GM18870 (cell line): ENCODE data around the gene AKT2.

Experiments used
- ATAC-seq: cut with Tn5 transposase; IDR thresholded peaks from one replicate; pipeline ENCODE4 v1.9.1; 2021; ENCODE audit warnings: moderate library complexity; ENCODE audit not compliant: unreplicated experiment

AKT2 gene

GRCh38 chr19:40193587-40193849 is 91.6 kb downstream of the AKT2 start:
- ATAC-seq = no peak

- no peak for ATAC-seq
Observed at GRCh38 chr19:40192758-40193586, 92.2 kb downstream of the AKT2 start.

- ATAC-seq = no peak
Observed at GRCh38 chr19:40191836-40192646, 93.1 kb downstream of the AKT2 start.

- no peak for ATAC-seq
Observed at GRCh38 chr19:40190891-40191835, 94.0 kb downstream of the AKT2 start, which contains the start of gene MAP3K10. Gene MAP3K10 (plus strand): TSS chr19:40191426. CDS start chr19:40192032, 606 bp downstream.

- ATAC-seq = no peak
Observed at GRCh38 chr19:40184273-40184672, 100.9 kb downstream of the AKT2 start.
